Measurements from ENCODE around the gene EXPH5. TPM values are rescaled to one million over a fixed set of nuclear protein-coding genes. Genes with fewer than 3 reads are reported as not detected.
A peak's percentile ranks its signal among the peaks of the same experiment; 100 is the strongest.

Gene EXPH5
- total and polyA plus RNA-seq, 9 of the 15 experiments (the other 6 are each of a cell fraction or from before 2014, with no cell fraction given), result 1.3 to 8.5 (median 4.8) TPM

DNA sequence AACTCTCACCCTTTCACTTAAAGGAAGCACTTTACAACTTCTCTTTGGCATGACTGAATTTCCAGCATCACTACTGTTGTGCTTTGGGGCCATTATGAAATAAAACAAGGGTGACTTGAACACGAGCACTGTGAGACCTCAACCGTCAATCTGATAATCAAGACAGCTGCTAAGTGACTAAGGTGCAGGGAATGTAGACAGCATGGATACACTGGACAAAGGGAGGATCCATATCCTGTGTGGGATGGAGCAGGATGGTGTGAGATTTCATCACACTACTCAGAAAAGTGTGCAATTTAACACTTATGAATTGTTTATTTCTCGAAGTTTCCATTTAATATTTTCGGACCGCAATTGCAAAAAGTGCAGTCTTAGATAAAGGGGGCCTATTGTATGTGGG lies 16.1 kb upstream of the EXPH5 start (continued):
- TF ChIP-seq AFF1 (IDR thresholded peaks at IDR 0.05; ENCODE audit: low read depth in 1 of 2, partially characterized antibody in 2 of 2), result no peak
- 0 out of 2 replicates have a peak, but pooled peaks have one; percentile 5 for TF ChIP-seq CBFA2T2 (conservative IDR thresholded peaks at IDR 0.05)
- TF ChIP-seq CTBP1 (IDR thresholded peaks at IDR 0.05; ENCODE audit: borderline replicate concordance), result peak; percentile 35; the same call in 1 of the 2 replicates
- no peak for TF ChIP-seq ZFX (CRISPR knock-in tag; IDR thresholded peaks at IDR 0.05)
- no peak for TF ChIP-seq EHMT2 (IDR thresholded peaks at IDR 0.05)
- TF ChIP-seq SMARCE1 (IDR thresholded peaks at IDR 0.05), result 0 out of 2 replicates have a peak, but pooled peaks have one; percentile 22
- TF ChIP-seq EWSR1 (IDR thresholded peaks at IDR 0.05; ENCODE audit: borderline replicate concordance, low read depth, partially characterized antibody), result no peak

DNA sequence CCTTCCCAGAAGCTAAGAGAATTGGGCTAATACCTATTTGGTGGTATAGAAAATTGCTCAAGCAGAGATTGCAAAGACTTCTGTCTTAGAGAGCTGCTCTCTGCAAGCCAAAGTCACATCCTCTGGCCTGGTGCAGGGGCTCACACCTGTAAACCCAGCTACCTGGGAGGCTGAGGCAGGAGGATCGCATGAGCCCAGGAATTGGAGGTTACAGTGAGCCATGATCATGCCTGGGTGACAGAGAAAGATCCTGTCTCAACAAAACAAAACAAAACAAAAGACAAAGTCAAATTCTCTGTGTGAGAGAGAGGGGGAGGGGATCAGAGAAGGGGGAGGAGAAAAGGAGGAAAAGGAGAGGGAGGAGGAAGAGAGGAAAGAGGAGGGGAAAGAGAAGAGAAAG lies 15.0 kb upstream of the EXPH5 start:
- POLR2A ChIA-PET, result interaction anchor here (0.6 to 1.0 kb wide), 3 partner anchors 22 to 57 kb away, joined by 3 to 4 read pairs (median 3); partner anchors contain the start of gene DDX10
- WGBS (ENCODE audit: insufficient coverage, low coverage, missing lambda C conversion rate), result 83% methylated on average over 1 of the region's 1 CpG
- CTCF ChIA-PET (ENCODE audit: low intra/inter-chr PET ratio), result no interaction called here

More for the DNA sequence above, 15.0 kb upstream of the EXPH5 start:
- Histone ChIP-seq H3K79me2 (ENCODE audit: control insufficient read depth, insufficient read depth, low read length) (no peaks in the 10 kb centered on the region), H3K36me3 (ENCODE audit: control insufficient read depth, insufficient read depth, low read length) (no peaks in the 10 kb centered on the region), H2AFZ (ENCODE audit: low read depth, low read length) (no peak overlapping the region), H3K9ac (ENCODE audit: insufficient read depth in 1 of 2, low read depth in 2 of 2, low read length in 2 of 2) (no peak overlapping the region; a peak in 1 of 4 replicates), H3K4me3 (no peak overlapping the region), H3K9me3 (replicated peaks; ENCODE audit: control insufficient read depth, insufficient read depth, low read depth, low read length) (no peaks in the 10 kb centered on the region), H3K4me1 (replicated peaks in 1 of 2; ENCODE audit: control insufficient read depth in 2 of 2, insufficient read depth in 2 of 2, low read length in 2 of 2) (peaks cover 4 to 8% of the 10 kb centered on the region in 2 experiments; a peak in 2 of 5 replicates), H3K27ac (ENCODE audit: extremely low read depth, low read depth, low read length) (no peak overlapping the region), H4K20me1 (replicated peaks; ENCODE audit: control insufficient read depth, insufficient read depth, low read length) (no peaks in the 10 kb centered on the region), H3K4me2 (ENCODE audit: insufficient read depth, low read length) (no peak overlapping the region), H3K27me3 (ENCODE audit: control insufficient read depth in 2 of 2, insufficient read depth in 2 of 2, low read length in 2 of 2) (no peaks in the 10 kb centered on the region), H3K9me1 (ENCODE audit: control insufficient read depth, insufficient read depth, low read length) (no peaks in the 10 kb centered on the region)
- TF ChIP-seq KDM1A (IDR thresholded peaks at IDR 0.05) (0 out of 4 replicates have a peak, but pooled peaks of 1 of the 2 experiments have one; percentile 15), ZFP36 (IDR thresholded peaks at IDR 0.05; ENCODE audit: low read depth, low read length, partially characterized antibody) (no peak)
- DNase-seq (ENCODE audit: extremely low read depth in 1 of 4, low spot score in 3 of 4) (no peak), ATAC-seq (no peak), FAIRE-seq (no peak)
- no TSS peak for BruUV-seq (replicated peaks)
- intact Hi-C loops (cut with micrococcal nuclease), result no loop called here
- in situ Hi-C loops (cut with MboI), result no loop called here
